Body of pancreas (tissue), 4 donors: ENCODE results near the gene IL1RN.

Source experiments
- POLR2A ChIP-seq, 3 donors: fragments of 450-650 bp; IDR thresholded peaks; one replicate each; pipeline ENCODE4 v1.6.1; 2016; ENCODE audit warnings: antibody characterized with exemption in 3 of 3, mild to moderate bottlenecking in 2 of 3
- TF ChIP-seq, protein P1 (sequence below), 7 experiments: fragments of 450-650 bp in 4 of 7; fragments of 200-600 bp in 3 of 7; sonication (generic) in 3 of 7; IDR thresholded peaks; one replicate each; pipeline ENCODE4 v1.5.1; 2016 to 2019; ENCODE audit warnings: antibody characterized with exemption in 7 of 7

DNA sequence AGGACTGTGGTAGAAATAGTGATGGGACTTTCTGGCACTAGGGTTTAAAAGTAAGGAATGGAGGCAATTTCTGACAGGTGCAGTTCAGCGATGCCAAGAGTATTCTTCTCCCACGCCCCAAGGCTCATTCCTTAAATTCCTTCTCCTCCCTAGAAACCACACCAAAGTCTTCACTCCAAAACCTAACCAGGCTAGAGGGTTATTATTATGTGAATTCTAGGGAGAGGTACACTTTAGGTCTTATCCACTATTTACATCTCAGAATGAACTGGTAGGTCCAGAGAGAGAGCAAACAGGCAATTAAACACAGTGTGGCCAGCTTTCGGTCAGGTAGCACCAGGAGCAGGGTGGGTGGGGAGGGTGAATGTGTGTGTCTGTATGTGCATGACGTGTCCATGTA lies 48.3 kb upstream of the IL1RN start:
- TF ChIP-seq, protein P1, sequence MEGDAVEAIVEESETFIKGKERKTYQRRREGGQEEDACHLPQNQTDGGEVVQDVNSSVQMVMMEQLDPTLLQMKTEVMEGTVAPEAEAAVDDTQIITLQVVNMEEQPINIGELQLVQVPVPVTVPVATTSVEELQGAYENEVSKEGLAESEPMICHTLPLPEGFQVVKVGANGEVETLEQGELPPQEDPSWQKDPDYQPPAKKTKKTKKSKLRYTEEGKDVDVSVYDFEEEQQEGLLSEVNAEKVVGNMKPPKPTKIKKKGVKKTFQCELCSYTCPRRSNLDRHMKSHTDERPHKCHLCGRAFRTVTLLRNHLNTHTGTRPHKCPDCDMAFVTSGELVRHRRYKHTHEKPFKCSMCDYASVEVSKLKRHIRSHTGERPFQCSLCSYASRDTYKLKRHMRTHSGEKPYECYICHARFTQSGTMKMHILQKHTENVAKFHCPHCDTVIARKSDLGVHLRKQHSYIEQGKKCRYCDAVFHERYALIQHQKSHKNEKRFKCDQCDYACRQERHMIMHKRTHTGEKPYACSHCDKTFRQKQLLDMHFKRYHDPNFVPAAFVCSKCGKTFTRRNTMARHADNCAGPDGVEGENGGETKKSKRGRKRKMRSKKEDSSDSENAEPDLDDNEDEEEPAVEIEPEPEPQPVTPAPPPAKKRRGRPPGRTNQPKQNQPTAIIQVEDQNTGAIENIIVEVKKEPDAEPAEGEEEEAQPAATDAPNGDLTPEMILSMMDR (IDR thresholded peaks at IDR 0.05), result no peak
- no peak for TF ChIP-seq POLR2A (IDR thresholded peaks at IDR 0.05)
